DOHH2 (cell line): ENCODE results near the gene RAI2.

Experiments
- CTCF ChIP-seq: fragments of 200-600 bp; sonication (generic); IDR thresholded peaks from one replicate; pipeline ENCODE4 v1.5.1; 2014; ENCODE audit warnings: antibody characterized with exemption, mild to moderate bottlenecking, low read depth, low read length; ENCODE audit not compliant: poor library complexity, severe bottlenecking
- EZH2phosphoT487 ChIP-seq: fragments of 200-600 bp; sonication (generic); IDR thresholded peaks from 2 replicates; pipeline ENCODE4 v1.6.1; 2017; ENCODE audit warnings: borderline replicate concordance, mild to moderate bottlenecking, antibody characterized with exemption, low read length, moderate library complexity, mixed read lengths

- TF ChIP-seq EZH2phosphoT487 (no peak), CTCF (no peak)
These were observed 87.7 kb downstream of the RAI2 start for GRCh38 chrX:17773221-17773876.
